WTC11 (cell line): ENCODE measurements around the gene PAIP2B. TPM values are rescaled to one million over a fixed set of nuclear protein-coding genes. Genes with fewer than 3 reads are reported as not detected.

Experiments
- ATAC-seq: fragments of 200-7000 bp; cut with Tn5 transposase; 2 replicates; pipeline ENCODE4 v1.10.0; 2021; ENCODE audit warnings: mild to moderate bottlenecking, moderate library complexity
- CTCF ChIA-PET: fragments of 300-600 bp; sonication (Branson Sonifier 250); formaldehyde crosslinking; loops from one replicate; lab custom pipeline; 2021; ENCODE audit warnings: antibody characterized with exemption; lab: Charles Lee
- POLR2A ChIA-PET: fragments of 350-600 bp; sonication (Branson Sonifier 250); formaldehyde crosslinking; loops from one replicate; lab custom pipeline; 2021; ENCODE audit warnings: antibody characterized with exemption; lab: Charles Lee
- DNase-seq: peaks from one replicate; pipeline ENCODE4 v3.0.0; 2021; ENCODE audit warnings: low spot score
- H3K27ac Mint-ChIP-seq: 2 replicates; pipeline ENCODE4 v1.8.0; 2021; ENCODE audit warnings: mixed read lengths
- H3K27me3 Mint-ChIP-seq: 2 replicates; pipeline ENCODE4 v1.8.0; 2021; ENCODE audit warnings: low read depth, mild to moderate bottlenecking, moderate library complexity, mixed read lengths
- H3K36me3 Mint-ChIP-seq: 2 replicates; pipeline ENCODE4 v1.8.0; 2021; ENCODE audit warnings: mixed read lengths
- H3K4me1 Mint-ChIP-seq: 2 replicates; pipeline ENCODE4 v1.8.0; 2022; ENCODE audit warnings: mixed read lengths
- H3K4me3 Mint-ChIP-seq: 2 replicates; pipeline ENCODE4 v1.8.0; 2021; ENCODE audit warnings: mild to moderate bottlenecking, moderate library complexity, mixed read lengths
- H3K9me3 Mint-ChIP-seq: 2 replicates; pipeline ENCODE4 v1.8.0; 2021; ENCODE audit warnings: mixed read lengths
- FOXK1 ChIP-seq: sonication (generic); formaldehyde crosslinking; IDR thresholded peaks from 2 replicates; pipeline ENCODE4 v1.8.0; 2022; ENCODE audit warnings: mild to moderate bottlenecking, moderate library complexity, missing genetic modification reagents
- FOXP1 ChIP-seq: sonication (generic); formaldehyde crosslinking; IDR thresholded peaks from 2 replicates; pipeline ENCODE4 v1.8.0; 2022; ENCODE audit warnings: missing genetic modification reagents, mild to moderate bottlenecking, moderate library complexity, borderline replicate concordance
- MYBL2 ChIP-seq: sonication (generic); formaldehyde crosslinking; IDR thresholded peaks from 2 replicates; pipeline ENCODE4 v1.8.1; 2023; ENCODE audit warnings: mild to moderate bottlenecking, moderate library complexity, missing genetic modification reagents
- NR2C2 ChIP-seq: sonication (generic); formaldehyde crosslinking; IDR thresholded peaks from 2 replicates; pipeline ENCODE4 v1.8.0; 2022; ENCODE audit warnings: mild to moderate bottlenecking, missing genetic modification reagents
- PRRX2 ChIP-seq: fragments of 250-450 bp; sonication (Bioruptor Pico); IDR thresholded peaks from 2 replicates; pipeline ENCODE4 v1.8.0; 2021; ENCODE audit warnings: mild to moderate bottlenecking
- RELA ChIP-seq: sonication (generic); formaldehyde crosslinking; IDR thresholded peaks from 2 replicates; pipeline ENCODE4 v1.8.1; 2022; ENCODE audit warnings: missing genetic modification reagents, mild to moderate bottlenecking, borderline replicate concordance
- SMAD4 ChIP-seq: sonication (generic); formaldehyde crosslinking; IDR thresholded peaks from 2 replicates; pipeline ENCODE4 v1.8.0; 2022; ENCODE audit warnings: mild to moderate bottlenecking, missing genetic modification reagents
- SOX15 ChIP-seq: fragments of 250-450 bp; sonication (Bioruptor Pico); IDR thresholded peaks from 2 replicates; pipeline ENCODE4 v1.9.0; 2021; ENCODE audit warnings: mild to moderate bottlenecking
- TEAD1 ChIP-seq: sonication (generic); formaldehyde crosslinking; IDR thresholded peaks from 2 replicates; pipeline ENCODE4 v1.8.0; 2022; ENCODE audit warnings: mild to moderate bottlenecking, missing genetic modification reagents
- ZNF121 ChIP-seq: sonication (generic); formaldehyde crosslinking; IDR thresholded peaks from 2 replicates; pipeline ENCODE4 v1.8.0; 2023; ENCODE audit warnings: missing genetic modification reagents
- ZNF138 ChIP-seq: sonication (generic); formaldehyde crosslinking; conservative IDR thresholded peaks from 2 replicates; pipeline ENCODE4 v1.8.1; 2022; ENCODE audit warnings: mild to moderate bottlenecking, moderate library complexity, missing genetic modification reagents
- total RNA-seq: library from RNA; stranded (reverse); gene quantifications from 3 replicates; pipeline ENCODE4 v1.2.3, GENCODE V29; 2021
- TF ChIP-seq, protein P1 (sequence below): sonication (generic); formaldehyde crosslinking; IDR thresholded peaks from 2 replicates; pipeline ENCODE4 v1.8.1; 2023; ENCODE audit warnings: mild to moderate bottlenecking, missing genetic modification reagents
- TF ChIP-seq, protein P2 (sequence below): sonication (generic); formaldehyde crosslinking; IDR thresholded peaks from 2 replicates; pipeline ENCODE4 v1.8.0; 2022; ENCODE audit warnings: mild to moderate bottlenecking, missing genetic modification reagents
- TF ChIP-seq, protein P3 (sequence below): sonication (generic); formaldehyde crosslinking; IDR thresholded peaks from 2 replicates; pipeline ENCODE4 v1.8.0; 2022; ENCODE audit warnings: missing genetic modification reagents
- TF ChIP-seq, protein P4 (sequence below): fragments of 250-450 bp; sonication (Bioruptor Pico); IDR thresholded peaks from 2 replicates; pipeline ENCODE4 v1.9.0; 2021; ENCODE audit warnings: mild to moderate bottlenecking, borderline replicate concordance
- TF ChIP-seq, protein P5 (sequence below): fragments of 250-450 bp; sonication (Bioruptor Pico); IDR thresholded peaks from 2 replicates; pipeline ENCODE4 v1.9.0; 2021; ENCODE audit warnings: mild to moderate bottlenecking
- TF ChIP-seq, protein P6 (sequence below): sonication (generic); formaldehyde crosslinking; IDR thresholded peaks from 2 replicates; pipeline ENCODE4 v1.8.1; 2022; ENCODE audit warnings: mild to moderate bottlenecking, missing genetic modification reagents, moderate library complexity, borderline replicate concordance
- TF ChIP-seq, protein P7 (sequence below): sonication (generic); formaldehyde crosslinking; IDR thresholded peaks from 2 replicates; pipeline ENCODE4 v1.8.1; 2023; ENCODE audit warnings: mild to moderate bottlenecking, missing genetic modification reagents, moderate library complexity

PAIP2B gene
- total RNA-seq, 1 experiment from 2014 or later = 19.3 TPM

DNA sequence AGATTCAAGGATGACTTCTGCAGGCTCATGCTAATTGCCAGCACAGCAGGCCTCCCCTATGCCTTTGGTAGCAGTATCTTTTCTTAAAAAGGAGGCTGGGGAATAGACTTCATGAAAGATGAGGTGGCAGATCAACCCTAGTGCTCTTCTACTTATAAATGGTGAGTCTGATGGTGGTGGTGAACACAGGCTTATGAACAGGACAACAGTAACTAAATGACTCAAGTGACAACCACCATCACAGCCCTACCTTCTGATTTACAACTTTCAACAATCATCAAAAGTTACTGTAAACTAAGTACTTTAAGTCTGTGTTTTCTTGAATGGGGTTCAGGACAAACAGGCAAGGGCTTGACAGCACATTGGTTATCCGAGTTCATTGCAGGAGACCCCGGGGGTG, 39.3 kb downstream of the PAIP2B start:
- DNase-seq (no peak), ATAC-seq (no peak)
- TF ChIP-seq PRRX2 (CRISPR knock-in tag) (no peak), ZNF138 (CRISPR knock-in tag) (no peak), MYBL2 (CRISPR knock-in tag) (no peak)
- TF ChIP-seq, protein P1, sequence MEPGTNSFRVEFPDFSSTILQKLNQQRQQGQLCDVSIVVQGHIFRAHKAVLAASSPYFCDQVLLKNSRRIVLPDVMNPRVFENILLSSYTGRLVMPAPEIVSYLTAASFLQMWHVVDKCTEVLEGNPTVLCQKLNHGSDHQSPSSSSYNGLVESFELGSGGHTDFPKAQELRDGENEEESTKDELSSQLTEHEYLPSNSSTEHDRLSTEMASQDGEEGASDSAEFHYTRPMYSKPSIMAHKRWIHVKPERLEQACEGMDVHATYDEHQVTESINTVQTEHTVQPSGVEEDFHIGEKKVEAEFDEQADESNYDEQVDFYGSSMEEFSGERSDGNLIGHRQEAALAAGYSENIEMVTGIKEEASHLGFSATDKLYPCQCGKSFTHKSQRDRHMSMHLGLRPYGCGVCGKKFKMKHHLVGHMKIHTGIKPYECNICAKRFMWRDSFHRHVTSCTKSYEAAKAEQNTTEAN (CRISPR knock-in tag) = no peak
- H3K36me3 Mint-ChIP-seq = no peaks in the 10 kb centered on the region
- ChIA-PET CTCF (interaction anchor here (0.9 to 2.6 kb wide), 6 partner anchors 31 to 144 kb away, joined by 3 to 15 read pairs (median 6); partner anchors contain the start of gene ZNF638), POLR2A (interaction anchor here (0.6 kb wide), 1 partner anchor 31 kb away, joined by 4 read pairs; no protein-coding TSS in a partner anchor)
- no peak overlapping the region for H3K4me3 Mint-ChIP-seq
- peaks cover 1% of the 10 kb centered on the region for H3K9me3 Mint-ChIP-seq
- H3K27me3 Mint-ChIP-seq = no peaks in the 10 kb centered on the region
- H3K4me1 Mint-ChIP-seq = peaks cover 42% of the 10 kb centered on the region
- H3K27ac Mint-ChIP-seq = no peak overlapping the region

DNA sequence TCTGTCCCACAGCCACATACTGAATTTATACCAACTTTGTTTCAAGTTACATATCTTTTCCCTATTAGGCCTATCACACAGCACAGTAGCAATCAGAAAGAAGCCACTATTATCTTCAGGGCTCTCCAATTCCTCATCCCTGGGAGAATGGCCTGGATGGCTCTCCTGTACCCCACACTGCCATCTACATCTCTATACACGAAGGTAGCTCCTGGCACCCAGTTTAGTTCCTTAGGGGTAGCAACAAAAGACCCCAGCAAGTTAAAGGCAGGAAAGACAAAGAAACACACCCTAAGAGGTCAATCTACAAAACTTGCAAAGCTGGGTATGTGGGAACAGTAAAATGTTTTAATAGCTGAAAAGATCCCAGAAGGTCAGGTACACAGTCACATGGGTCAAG, 39.9 kb downstream of the PAIP2B start:
- no peaks in the 10 kb centered on the region for H3K9me3 Mint-ChIP-seq
- ChIA-PET CTCF (interaction anchor here (0.7 to 2.6 kb wide), 9 partner anchors 14 to 115 kb away, joined by 3 to 15 read pairs (median 3); no protein-coding TSS in a partner anchor), POLR2A (interaction anchor here (0.6 kb wide), 1 partner anchor 121 kb away, joined by 5 read pairs; no protein-coding TSS in a partner anchor)
- TF ChIP-seq RELA (no peak), SOX15 (CRISPR knock-in tag) (no peak), ZNF121 (CRISPR knock-in tag) (no peak), NR2C2 (CRISPR knock-in tag) (no peak), MYBL2 (CRISPR knock-in tag) (no peak), FOXK1 (CRISPR knock-in tag) (no peak), TEAD1 (no peak), SMAD4 (CRISPR knock-in tag) (no peak), FOXP1 (no peak)
- TF ChIP-seq, protein P2, sequence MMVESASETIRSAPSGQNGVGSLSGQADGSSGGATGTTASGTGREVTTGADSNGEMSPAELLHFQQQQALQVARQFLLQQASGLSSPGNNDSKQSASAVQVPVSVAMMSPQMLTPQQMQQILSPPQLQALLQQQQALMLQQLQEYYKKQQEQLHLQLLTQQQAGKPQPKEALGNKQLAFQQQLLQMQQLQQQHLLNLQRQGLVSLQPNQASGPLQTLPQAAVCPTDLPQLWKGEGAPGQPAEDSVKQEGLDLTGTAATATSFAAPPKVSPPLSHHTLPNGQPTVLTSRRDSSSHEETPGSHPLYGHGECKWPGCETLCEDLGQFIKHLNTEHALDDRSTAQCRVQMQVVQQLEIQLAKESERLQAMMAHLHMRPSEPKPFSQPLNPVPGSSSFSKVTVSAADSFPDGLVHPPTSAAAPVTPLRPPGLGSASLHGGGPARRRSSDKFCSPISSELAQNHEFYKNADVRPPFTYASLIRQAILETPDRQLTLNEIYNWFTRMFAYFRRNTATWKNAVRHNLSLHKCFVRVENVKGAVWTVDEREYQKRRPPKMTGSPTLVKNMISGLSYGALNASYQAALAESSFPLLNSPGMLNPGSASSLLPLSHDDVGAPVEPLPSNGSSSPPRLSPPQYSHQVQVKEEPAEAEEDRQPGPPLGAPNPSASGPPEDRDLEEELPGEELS (CRISPR knock-in tag) = no peak
- TF ChIP-seq, protein P3, sequence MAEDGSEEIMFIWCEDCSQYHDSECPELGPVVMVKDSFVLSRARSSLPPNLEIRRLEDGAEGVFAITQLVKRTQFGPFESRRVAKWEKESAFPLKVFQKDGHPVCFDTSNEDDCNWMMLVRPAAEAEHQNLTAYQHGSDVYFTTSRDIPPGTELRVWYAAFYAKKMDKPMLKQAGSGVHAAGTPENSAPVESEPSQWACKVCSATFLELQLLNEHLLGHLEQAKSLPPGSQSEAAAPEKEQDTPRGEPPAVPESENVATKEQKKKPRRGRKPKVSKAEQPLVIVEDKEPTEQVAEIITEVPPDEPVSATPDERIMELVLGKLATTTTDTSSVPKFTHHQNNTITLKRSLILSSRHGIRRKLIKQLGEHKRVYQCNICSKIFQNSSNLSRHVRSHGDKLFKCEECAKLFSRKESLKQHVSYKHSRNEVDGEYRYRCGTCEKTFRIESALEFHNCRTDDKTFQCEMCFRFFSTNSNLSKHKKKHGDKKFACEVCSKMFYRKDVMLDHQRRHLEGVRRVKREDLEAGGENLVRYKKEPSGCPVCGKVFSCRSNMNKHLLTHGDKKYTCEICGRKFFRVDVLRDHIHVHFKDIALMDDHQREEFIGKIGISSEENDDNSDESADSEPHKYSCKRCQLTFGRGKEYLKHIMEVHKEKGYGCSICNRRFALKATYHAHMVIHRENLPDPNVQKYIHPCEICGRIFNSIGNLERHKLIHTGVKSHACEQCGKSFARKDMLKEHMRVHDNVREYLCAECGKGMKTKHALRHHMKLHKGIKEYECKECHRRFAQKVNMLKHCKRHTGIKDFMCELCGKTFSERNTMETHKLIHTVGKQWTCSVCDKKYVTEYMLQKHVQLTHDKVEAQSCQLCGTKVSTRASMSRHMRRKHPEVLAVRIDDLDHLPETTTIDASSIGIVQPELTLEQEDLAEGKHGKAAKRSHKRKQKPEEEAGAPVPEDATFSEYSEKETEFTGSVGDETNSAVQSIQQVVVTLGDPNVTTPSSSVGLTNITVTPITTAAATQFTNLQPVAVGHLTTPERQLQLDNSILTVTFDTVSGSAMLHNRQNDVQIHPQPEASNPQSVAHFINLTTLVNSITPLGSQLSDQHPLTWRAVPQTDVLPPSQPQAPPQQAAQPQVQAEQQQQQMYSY (CRISPR knock-in tag) = no peak
- TF ChIP-seq, protein P4, sequence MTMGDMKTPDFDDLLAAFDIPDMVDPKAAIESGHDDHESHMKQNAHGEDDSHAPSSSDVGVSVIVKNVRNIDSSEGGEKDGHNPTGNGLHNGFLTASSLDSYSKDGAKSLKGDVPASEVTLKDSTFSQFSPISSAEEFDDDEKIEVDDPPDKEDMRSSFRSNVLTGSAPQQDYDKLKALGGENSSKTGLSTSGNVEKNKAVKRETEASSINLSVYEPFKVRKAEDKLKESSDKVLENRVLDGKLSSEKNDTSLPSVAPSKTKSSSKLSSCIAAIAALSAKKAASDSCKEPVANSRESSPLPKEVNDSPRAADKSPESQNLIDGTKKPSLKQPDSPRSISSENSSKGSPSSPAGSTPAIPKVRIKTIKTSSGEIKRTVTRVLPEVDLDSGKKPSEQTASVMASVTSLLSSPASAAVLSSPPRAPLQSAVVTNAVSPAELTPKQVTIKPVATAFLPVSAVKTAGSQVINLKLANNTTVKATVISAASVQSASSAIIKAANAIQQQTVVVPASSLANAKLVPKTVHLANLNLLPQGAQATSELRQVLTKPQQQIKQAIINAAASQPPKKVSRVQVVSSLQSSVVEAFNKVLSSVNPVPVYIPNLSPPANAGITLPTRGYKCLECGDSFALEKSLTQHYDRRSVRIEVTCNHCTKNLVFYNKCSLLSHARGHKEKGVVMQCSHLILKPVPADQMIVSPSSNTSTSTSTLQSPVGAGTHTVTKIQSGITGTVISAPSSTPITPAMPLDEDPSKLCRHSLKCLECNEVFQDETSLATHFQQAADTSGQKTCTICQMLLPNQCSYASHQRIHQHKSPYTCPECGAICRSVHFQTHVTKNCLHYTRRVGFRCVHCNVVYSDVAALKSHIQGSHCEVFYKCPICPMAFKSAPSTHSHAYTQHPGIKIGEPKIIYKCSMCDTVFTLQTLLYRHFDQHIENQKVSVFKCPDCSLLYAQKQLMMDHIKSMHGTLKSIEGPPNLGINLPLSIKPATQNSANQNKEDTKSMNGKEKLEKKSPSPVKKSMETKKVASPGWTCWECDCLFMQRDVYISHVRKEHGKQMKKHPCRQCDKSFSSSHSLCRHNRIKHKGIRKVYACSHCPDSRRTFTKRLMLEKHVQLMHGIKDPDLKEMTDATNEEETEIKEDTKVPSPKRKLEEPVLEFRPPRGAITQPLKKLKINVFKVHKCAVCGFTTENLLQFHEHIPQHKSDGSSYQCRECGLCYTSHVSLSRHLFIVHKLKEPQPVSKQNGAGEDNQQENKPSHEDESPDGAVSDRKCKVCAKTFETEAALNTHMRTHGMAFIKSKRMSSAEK (CRISPR knock-in tag) = no peak
- TF ChIP-seq, protein P5, sequence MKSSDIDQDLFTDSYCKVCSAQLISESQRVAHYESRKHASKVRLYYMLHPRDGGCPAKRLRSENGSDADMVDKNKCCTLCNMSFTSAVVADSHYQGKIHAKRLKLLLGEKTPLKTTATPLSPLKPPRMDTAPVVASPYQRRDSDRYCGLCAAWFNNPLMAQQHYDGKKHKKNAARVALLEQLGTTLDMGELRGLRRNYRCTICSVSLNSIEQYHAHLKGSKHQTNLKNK (CRISPR knock-in tag) = no peak
- TF ChIP-seq, protein P6, sequence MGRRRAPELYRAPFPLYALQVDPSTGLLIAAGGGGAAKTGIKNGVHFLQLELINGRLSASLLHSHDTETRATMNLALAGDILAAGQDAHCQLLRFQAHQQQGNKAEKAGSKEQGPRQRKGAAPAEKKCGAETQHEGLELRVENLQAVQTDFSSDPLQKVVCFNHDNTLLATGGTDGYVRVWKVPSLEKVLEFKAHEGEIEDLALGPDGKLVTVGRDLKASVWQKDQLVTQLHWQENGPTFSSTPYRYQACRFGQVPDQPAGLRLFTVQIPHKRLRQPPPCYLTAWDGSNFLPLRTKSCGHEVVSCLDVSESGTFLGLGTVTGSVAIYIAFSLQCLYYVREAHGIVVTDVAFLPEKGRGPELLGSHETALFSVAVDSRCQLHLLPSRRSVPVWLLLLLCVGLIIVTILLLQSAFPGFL (CRISPR knock-in tag) = no peak
- TF ChIP-seq, protein P7, sequence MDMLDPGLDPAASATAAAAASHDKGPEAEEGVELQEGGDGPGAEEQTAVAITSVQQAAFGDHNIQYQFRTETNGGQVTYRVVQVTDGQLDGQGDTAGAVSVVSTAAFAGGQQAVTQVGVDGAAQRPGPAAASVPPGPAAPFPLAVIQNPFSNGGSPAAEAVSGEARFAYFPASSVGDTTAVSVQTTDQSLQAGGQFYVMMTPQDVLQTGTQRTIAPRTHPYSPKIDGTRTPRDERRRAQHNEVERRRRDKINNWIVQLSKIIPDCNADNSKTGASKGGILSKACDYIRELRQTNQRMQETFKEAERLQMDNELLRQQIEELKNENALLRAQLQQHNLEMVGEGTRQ = no peak
- H3K27me3 Mint-ChIP-seq = no peaks in the 10 kb centered on the region
- no peak overlapping the region for H3K4me3 Mint-ChIP-seq
- peaks cover 48% of the 10 kb centered on the region for H3K4me1 Mint-ChIP-seq
- ATAC-seq (peak; percentile 43; the same call in 1 of the 2 replicates), DNase-seq (no peak)
- H3K36me3 Mint-ChIP-seq = no peaks in the 10 kb centered on the region
- no peak overlapping the region; the same call in 1 of the 2 replicates for H3K27ac Mint-ChIP-seq
